NCI-H2029 (cell line): Measurements from ENCODE around the gene TJP2.
"Not testable (repeated sequence)": the region's sequence is repeated elsewhere in the genome, so short reads cannot be mapped to it uniquely, and the experiment has no call there.

ENCODE experiments used
- DNase-seq: peaks from one replicate; lab custom pipeline; 2025; lab: John Stamatoyannopoulos, UW

The TJP2 gene

DNA sequence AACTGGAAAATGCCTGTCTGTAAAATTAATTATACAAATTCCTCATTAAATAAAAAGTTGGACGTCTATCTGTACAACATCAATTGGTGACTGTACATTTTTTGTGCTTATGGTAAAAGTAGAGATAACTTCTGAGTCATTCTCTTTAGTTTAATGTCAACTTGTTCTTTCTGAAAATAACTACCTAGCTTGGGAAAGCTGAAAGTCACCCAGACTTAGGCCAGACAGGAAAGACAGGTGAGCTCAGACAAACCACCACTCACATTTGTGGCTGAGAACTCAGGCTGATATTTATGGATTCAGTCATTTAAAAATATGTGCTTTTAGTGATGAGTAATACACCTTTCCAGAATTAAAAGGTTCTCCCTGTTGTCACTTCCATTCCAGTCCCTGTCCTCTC, 119.1 kb downstream of the TJP2 start:
- no peak for DNase-seq

GRCh38 chr9:69295872-69296552, 121.9 kb downstream of the TJP2 start:
- DNase-seq = no peak

DNA sequence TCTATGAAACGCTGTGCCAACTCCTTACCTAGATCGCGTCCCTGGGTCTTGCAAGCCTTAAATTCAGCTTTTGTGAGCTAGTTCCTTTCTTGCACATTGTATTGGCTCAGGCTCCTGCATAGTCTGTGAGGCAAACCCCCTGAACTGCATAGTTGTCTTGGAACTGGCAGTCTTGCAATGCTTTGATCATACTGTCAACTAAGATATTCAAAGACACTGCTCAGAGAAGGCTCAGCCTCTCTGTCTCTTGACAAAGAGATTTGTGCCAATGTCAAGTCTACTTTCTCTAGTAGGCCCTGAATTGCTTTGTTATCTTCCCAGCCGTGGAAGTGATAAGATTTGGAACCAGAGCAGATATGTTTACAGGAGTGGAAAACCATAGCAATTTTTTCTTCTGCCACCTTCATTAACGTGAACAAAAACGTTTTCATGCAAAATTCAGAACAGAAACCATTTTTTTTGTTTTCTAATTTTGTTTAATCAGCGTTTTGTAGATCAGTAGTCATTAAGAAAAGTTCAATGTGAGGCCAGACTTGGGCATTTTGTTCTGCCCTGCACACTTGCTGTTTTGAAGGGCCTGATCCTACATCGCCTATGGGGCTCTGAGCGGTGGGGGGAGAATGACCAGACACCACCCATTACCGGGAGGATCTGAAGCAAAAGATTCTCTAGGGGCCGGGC, 123.4 kb downstream of the TJP2 start:
- DNase-seq = no peak

DNA sequence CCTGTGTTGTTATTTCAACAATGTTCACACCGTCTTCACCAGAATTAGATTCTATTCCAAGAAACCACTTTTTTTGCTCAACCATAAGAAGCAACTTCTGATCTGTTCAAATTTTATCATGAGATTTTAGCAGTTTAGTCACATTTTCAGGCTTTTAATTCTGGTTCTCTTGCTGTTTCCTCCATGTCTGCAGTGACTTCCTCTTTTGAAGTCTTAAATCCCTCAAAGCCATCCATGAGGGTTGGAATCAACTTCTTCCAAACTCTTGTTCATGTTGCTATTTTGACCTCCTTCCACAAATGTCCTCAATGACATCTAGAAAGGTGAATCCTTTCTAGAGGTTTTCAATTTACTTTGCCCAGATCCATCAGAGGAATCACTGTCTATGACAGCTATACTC, 125.2 kb downstream of the TJP2 start:
- DNase-seq = no peak

GRCh38 chr9:69299826-69300225, 125.7 kb downstream of the TJP2 start:
- no peak for DNase-seq

DNA sequence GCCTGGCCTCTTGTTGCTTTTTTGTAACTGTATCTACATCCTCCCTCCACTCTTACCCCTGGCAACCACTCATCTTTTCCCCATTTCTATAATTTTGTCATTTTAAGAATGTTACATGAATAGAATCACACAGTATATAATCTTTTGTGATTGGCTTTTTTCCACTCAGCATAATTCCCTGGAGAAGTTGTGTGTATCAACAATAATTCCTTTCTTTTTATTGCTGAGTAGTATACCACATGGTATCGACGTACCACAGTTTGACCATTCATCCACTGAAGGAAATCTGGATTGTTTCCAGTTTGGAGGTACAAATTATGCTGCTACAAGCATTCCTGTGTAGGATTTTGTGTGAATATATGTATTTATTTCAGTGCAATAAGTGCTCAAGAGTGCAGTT, 129.3 kb downstream of the TJP2 start:
- DNase-seq = no peak

DNA sequence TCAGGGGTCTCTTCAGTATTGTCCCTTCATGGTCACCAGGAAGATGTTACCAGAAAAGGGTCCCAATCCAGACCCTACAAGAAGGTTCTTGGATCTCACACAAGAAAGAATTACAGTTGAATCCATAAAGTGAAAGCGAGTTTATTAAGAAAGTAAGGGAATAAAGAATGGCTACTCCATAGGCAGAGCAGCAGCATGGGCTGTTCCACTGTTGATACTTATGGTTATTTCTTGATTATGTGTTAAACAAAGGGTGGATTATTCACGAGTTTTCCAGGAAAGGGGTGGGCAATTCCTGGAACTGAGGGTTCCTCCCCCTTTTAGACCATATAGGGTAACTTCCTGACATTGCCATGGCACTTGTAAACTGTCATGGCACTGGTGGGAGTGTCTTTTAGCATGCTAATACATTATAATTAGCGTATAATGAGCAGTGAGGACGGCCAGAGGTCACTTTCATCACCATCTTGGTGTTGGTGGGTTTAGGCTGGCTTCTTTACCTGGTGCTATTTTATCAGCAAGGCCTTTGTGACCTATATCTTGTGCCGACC, 132.9 kb downstream of the TJP2 start:
- not testable (repeated sequence) for DNase-seq

- DNase-seq = peak; percentile 40
Measured at GRCh38 chr9:69307446-69308205, 133.5 kb downstream of the TJP2 start.

- DNase-seq = no peak
Measured at GRCh38 chr9:69308206-69308931, 134.3 kb downstream of the TJP2 start.

DNA sequence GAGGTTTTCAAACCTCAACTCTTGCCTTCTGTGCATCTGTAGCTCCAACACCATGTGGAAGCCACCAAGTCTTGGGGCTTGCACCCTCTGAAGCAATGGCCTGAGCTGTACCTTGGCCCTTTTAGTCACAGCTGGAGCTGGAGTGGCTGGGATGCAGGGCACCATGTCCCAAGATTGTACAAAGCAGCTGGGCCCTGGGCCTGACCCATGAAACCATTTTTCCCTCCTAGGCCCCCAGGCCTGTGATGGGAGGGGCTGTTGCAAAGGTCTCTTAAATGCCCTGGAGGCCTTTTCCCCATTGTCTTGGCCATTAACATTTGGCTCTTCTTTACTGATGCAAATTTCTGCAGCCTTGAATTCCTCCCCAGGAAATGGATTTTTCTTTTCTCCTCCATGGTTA, 139.1 kb downstream of the TJP2 start:
- no peak for DNase-seq

- no peak for DNase-seq
Measured at GRCh38 chr9:69314547-69314946, 140.5 kb downstream of the TJP2 start.

DNA sequence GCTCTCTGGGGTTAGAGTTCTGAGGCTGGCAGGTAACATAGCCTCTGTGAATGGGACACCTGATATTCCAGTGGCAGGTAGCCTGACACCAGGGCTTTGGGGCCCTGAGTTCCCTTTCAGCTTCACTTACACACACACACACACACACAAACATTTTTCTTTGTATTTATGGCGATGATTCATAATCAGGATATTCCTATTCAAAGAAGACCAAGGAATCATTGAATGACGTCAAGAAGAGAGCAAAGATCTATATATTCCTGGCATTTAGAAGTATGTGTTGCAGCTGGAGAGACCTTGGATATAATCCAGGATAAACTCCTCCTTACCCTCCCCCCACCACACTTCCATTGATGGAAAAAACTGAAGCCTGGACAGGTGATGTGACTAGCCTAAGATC, 143.0 kb downstream of the TJP2 start:
- DNase-seq = peak; percentile 56

DNA sequence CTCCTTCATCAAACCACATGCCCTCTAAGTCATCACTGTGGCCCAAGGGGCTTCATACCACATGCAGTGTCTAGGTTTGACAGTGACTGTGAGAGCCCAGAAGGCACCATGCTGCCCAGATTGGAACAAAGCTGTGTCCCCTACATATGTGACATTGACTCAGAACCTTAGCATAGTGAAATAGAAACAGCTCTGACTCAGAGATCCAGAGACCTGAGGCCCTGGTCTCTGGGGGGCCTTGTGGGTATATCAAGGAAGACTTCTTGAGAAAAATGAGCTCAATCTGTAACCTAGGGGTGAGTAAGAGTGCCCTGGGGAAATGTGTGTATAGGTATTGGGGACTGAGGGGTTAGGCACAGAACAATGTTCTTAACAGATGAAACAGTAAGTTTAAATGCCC, 143.8 kb downstream of the TJP2 start:
- no peak for DNase-seq

- no peak for DNase-seq
Measured at GRCh38 chr9:69319324-69320025, 145.4 kb downstream of the TJP2 start.

DNA sequence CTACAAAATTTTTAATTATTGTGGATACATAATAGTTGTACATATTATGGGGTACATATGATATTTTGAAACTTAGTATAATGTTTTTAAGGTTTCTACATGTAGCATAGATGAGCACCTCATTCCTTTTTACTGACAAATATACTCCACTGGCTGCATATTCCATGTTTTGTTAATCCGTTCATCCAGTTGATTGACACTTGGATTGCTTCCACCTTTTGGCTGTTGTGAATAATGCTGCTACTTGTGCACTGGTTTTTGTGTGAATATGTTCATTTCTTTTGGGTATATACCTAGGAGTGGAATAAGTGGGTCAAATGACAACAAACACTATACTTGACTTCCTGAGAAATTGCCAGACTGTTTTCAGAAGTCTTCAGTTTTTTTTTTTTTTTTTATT, 148.2 kb downstream of the TJP2 start:
- no peak for DNase-seq

DNA sequence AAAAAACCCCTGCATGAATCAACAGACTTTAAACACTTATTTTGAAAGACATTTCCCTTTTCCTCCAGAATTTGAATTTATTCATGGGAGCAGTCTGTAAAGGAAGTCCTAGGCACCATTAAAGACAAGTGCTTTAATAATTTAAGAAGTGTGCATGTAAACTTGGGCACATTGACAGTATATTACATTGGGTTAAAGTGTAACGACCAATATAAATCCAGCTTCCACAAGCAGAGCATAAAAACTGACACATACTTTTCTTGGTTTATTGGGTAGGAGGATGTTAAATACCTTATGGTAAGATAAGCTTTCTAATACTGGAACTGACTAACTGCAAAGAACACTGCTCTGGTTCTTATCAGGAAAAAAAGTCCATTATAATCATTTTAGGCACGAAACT, 149.8 kb downstream of the TJP2 start:
- no peak for DNase-seq
